H9 (cell line): ENCODE data around the gene ALDH2. TPM values are rescaled to one million over a fixed set of nuclear protein-coding genes. Genes with fewer than 3 reads are reported as not detected.
A peak's percentile ranks its signal among the peaks of the same experiment; 100 is the strongest.

Experiments used
- DNase-seq: peaks from one replicate; pipeline ENCODE4 v3.0.0-alpha.2; 2017
- H2AFZ ChIP-seq: one replicate; pipeline ENCODE4 v1.6.1; 2013; ENCODE audit warnings: mild to moderate bottlenecking, low read length, control low read depth, moderate library complexity
- H2AK5ac ChIP-seq: 2 replicates; pipeline ENCODE4 v1.6.1; 2013; ENCODE audit warnings: low read length, control low read depth, mixed read lengths; ENCODE audit not compliant: insufficient read length
- H2BK120ac ChIP-seq: one replicate; pipeline ENCODE4 v1.6.1; 2013; ENCODE audit warnings: low read depth, mild to moderate bottlenecking, low read length, control low read depth, inconsistent platforms; ENCODE audit not compliant: poor library complexity, severe bottlenecking
- H2BK12ac ChIP-seq: 2 replicates; pipeline ENCODE4 v1.6.1; 2013; ENCODE audit warnings: low read length, control low read depth, mixed read lengths, low read depth; ENCODE audit not compliant: insufficient read length
- H2BK15ac ChIP-seq: 2 replicates; pipeline ENCODE4 v1.6.1; 2013; ENCODE audit warnings: low read depth, low read length, control low read depth
- H2BK20ac ChIP-seq: one replicate; pipeline ENCODE4 v1.6.1; 2013; ENCODE audit warnings: low read depth, mild to moderate bottlenecking, low read length, control low read depth, inconsistent platforms; ENCODE audit not compliant: poor library complexity, severe bottlenecking
- H2BK5ac ChIP-seq: 2 replicates; pipeline ENCODE4 v1.6.1; 2013; ENCODE audit warnings: low read length, control low read depth, mixed read lengths; ENCODE audit not compliant: insufficient read length
- H3K14ac ChIP-seq: 2 replicates; pipeline ENCODE4 v1.6.1; 2013; ENCODE audit warnings: low read length, control low read depth; ENCODE audit not compliant: insufficient read depth
- H3K18ac ChIP-seq: 2 replicates; pipeline ENCODE4 v1.6.1; 2013; ENCODE audit warnings: low read depth, mild to moderate bottlenecking, mixed read lengths, low read length, control low read depth; ENCODE audit not compliant: insufficient read length
- H3K23ac ChIP-seq: 2 replicates; pipeline ENCODE4 v1.6.1; 2013; ENCODE audit warnings: low read length, control low read depth, mixed read lengths, low read depth; ENCODE audit not compliant: insufficient read length
- H3K23me2 ChIP-seq: 2 replicates; pipeline ENCODE4 v1.6.1; 2013; ENCODE audit warnings: low read depth, mild to moderate bottlenecking, mixed read lengths, low read length, control low read depth; ENCODE audit not compliant: insufficient read length, poor library complexity, severe bottlenecking
- H3K27ac ChIP-seq: 2 replicates; pipeline ENCODE4 v1.5.1; 2013; ENCODE audit warnings: low read length, control low read depth, mixed read lengths, low read depth; ENCODE audit not compliant: insufficient read length
- H3K27me3 ChIP-seq: 2 replicates; pipeline ENCODE4 v1.6.1; 2013; ENCODE audit warnings: low read length, control low read depth, inconsistent platforms; ENCODE audit not compliant: insufficient read depth
- H3K4ac ChIP-seq: 2 replicates; pipeline ENCODE4 v1.6.1; 2013; ENCODE audit warnings: low read depth, mild to moderate bottlenecking, control low read depth, inconsistent platforms, low read length, moderate library complexity
- H3K4me1 ChIP-seq: 2 replicates; pipeline ENCODE4 v1.6.1; 2013; ENCODE audit warnings: low read length, control low read depth, inconsistent platforms; ENCODE audit not compliant: insufficient read depth
- H3K4me2 ChIP-seq: 2 replicates; pipeline ENCODE4 v1.6.1; 2013; ENCODE audit warnings: low read length, control low read depth, mixed read lengths; ENCODE audit not compliant: insufficient read length, insufficient read depth
- H3K56ac ChIP-seq: 2 replicates; pipeline ENCODE4 v1.6.1; 2013; ENCODE audit warnings: low read depth, mild to moderate bottlenecking, mixed read lengths, low read length, control low read depth; ENCODE audit not compliant: insufficient read length
- H3K79me1 ChIP-seq: 2 replicates; pipeline ENCODE4 v1.6.1; 2013; ENCODE audit warnings: low read depth, mild to moderate bottlenecking, moderate library complexity, low read length, control low read depth, inconsistent platforms; ENCODE audit not compliant: insufficient read depth, poor library complexity, severe bottlenecking
- H3K79me2 ChIP-seq: 2 replicates; pipeline ENCODE4 v1.6.1; 2013; ENCODE audit warnings: low read length, control low read depth, inconsistent platforms; ENCODE audit not compliant: insufficient read depth
- H3K9ac ChIP-seq: 2 replicates; pipeline ENCODE4 v1.6.1; 2013; ENCODE audit warnings: low read length, control low read depth, mixed read lengths; ENCODE audit not compliant: insufficient read length; ENCODE audit errors: extremely low read depth
- H3K9me3 ChIP-seq: one replicate; pipeline ENCODE4 v1.6.1; 2013; ENCODE audit warnings: low read depth, low read length, inconsistent platforms; ENCODE audit not compliant: control insufficient read depth
- H3T11ph ChIP-seq: one replicate; pipeline ENCODE4 v1.6.1; 2013; ENCODE audit warnings: mild to moderate bottlenecking, low read length, control low read depth, inconsistent platforms
- H4K20me1 ChIP-seq: one replicate; pipeline ENCODE4 v1.6.1; 2013; ENCODE audit not compliant: control insufficient read depth, insufficient read length, insufficient read depth
- H4K5ac ChIP-seq: 2 replicates; pipeline ENCODE4 v1.6.1; 2013; ENCODE audit warnings: low read depth, mild to moderate bottlenecking, mixed read lengths, low read length, control low read depth; ENCODE audit not compliant: insufficient read length
- H4K8ac ChIP-seq: replicated peaks from 2 replicates; pipeline ENCODE4 v1.6.1; 2013; ENCODE audit warnings: low read length, control low read depth, mixed read lengths, low read depth; ENCODE audit not compliant: insufficient read length
- H4K91ac ChIP-seq: 2 replicates; pipeline ENCODE4 v1.6.1; 2013; ENCODE audit warnings: low read depth, mild to moderate bottlenecking, moderate library complexity, mixed read lengths, low read length, control low read depth; ENCODE audit not compliant: insufficient read length
- H3K27ac Mint-ChIP-seq, 3 experiments: 2 replicates in 2 of 3; 3 replicates in 1 of 3; pipeline ENCODE4 v1.8.0; 2020 to 2021; ENCODE audit warnings: mixed read lengths in 3 of 3, mild to moderate bottlenecking in 1 of 3, moderate library complexity in 1 of 3
- H3K27me3 Mint-ChIP-seq: 2 replicates; pipeline ENCODE4 v1.8.0; 2021; ENCODE audit warnings: low read depth, mild to moderate bottlenecking, moderate library complexity, mixed read lengths
- H3K36me3 Mint-ChIP-seq, 3 experiments: 2 replicates in 2 of 3; 3 replicates in 1 of 3; pipeline ENCODE4 v1.8.0; 2020 to 2021; ENCODE audit warnings: low read depth in 3 of 3, mixed read lengths in 3 of 3; ENCODE audit not compliant: insufficient read depth in 1 of 3
- H3K4me1 Mint-ChIP-seq, 2 experiments: 2 replicates each; pipeline ENCODE4 v1.8.0; 2020; ENCODE audit warnings: mixed read lengths in 2 of 2
- H3K4me3 Mint-ChIP-seq, 2 experiments: 2 replicates in 1 of 2; 3 replicates in 1 of 2; pipeline ENCODE4 v1.8.0; 2020 to 2021; ENCODE audit warnings: mild to moderate bottlenecking in 2 of 2, mixed read lengths in 2 of 2, moderate library complexity in 1 of 2
- H3K9me3 Mint-ChIP-seq, 2 experiments: 2 replicates in 1 of 2; 3 replicates in 1 of 2; pipeline ENCODE4 v1.8.0; 2020; ENCODE audit warnings: mild to moderate bottlenecking in 2 of 2, mixed read lengths in 2 of 2, moderate library complexity in 1 of 2
- WGBS: extraction: QIAGEN DNeasy Blood & Tissue Kit; methylation state at CpG from one replicate; pipeline ENCODE4 v1.1.7; 2013; ENCODE audit warnings: missing lambda C conversion rate, low lambda C conversion rate, mixed read lengths; ENCODE audit not compliant: insufficient read length; ENCODE audit errors: extremely low coverage; 5-methylcytosine and 5-hydroxymethylcytosine counted together
- total RNA-seq: library from RNA; stranded (reverse); gene quantifications from 2 replicates; pipeline ENCODE4 v1.2.1, GENCODE V29; 2021
- TF ChIP-seq, protein P1 (sequence below): fragments of 200-600 bp; sonication (generic); conservative IDR thresholded peaks from 3 replicates; pipeline ENCODE4 v1.8.0; 2021; ENCODE audit warnings: antibody characterized with exemption, mild to moderate bottlenecking

Gene ALDH2
- total RNA-seq, 1 experiment from 2014 or later: 44.0 TPM

GRCh38 chr12:111806304-111806703 lies 39.6 kb downstream of the ALDH2 start:
- Histone ChIP-seq H3K9ac (no peak overlapping the region), H3K14ac (no peak overlapping the region), H3K4ac (no peak overlapping the region), H2AK5ac (no peak overlapping the region), H2BK120ac (no peak overlapping the region), H3K4me1 (no peaks in the 10 kb centered on the region), H4K5ac (no peak overlapping the region), H2BK20ac (no peak overlapping the region), H2AFZ (no peak overlapping the region), H4K8ac (no peak overlapping the region), H3K18ac (no peak overlapping the region), H2BK5ac (no peak overlapping the region), H3K4me2 (no peak overlapping the region), H3K9me3 (no peaks in the 10 kb centered on the region), H3K23me2 (no peaks in the 10 kb centered on the region), H3T11ph (no peak overlapping the region), H3K79me1 (no peaks in the 10 kb centered on the region), H3K27me3 (no peaks in the 10 kb centered on the region), H3K56ac (no peak overlapping the region), H2BK12ac (no peak overlapping the region), H4K20me1 (no peaks in the 10 kb centered on the region), H2BK15ac (no peak overlapping the region), H3K27ac (no peak overlapping the region), H3K79me2 (no peaks in the 10 kb centered on the region), H3K23ac (no peak overlapping the region), H4K91ac (no peak overlapping the region)
- H3K27ac Mint-ChIP-seq: 0 out of 7 replicates have a peak overlapping the region, but pooled peaks of 1 of the 3 experiments have one; percentile 36
- DNase-seq: no peak
- no peaks in the 10 kb centered on the region; a peak in 1 of 5 replicates for H3K9me3 Mint-ChIP-seq
- H3K36me3 Mint-ChIP-seq: peaks cover 9 to 44% (median 23%) of the 10 kb centered on the region in 3 experiments; a peak in 6 of 7 replicates
- no peaks in the 10 kb centered on the region for H3K4me1 Mint-ChIP-seq
- no CpG with 5 or more reads among the region's 4 CpGs for WGBS
- H3K27me3 Mint-ChIP-seq: no peaks in the 10 kb centered on the region
- no peak overlapping the region for H3K4me3 Mint-ChIP-seq
- TF ChIP-seq, protein P1, sequence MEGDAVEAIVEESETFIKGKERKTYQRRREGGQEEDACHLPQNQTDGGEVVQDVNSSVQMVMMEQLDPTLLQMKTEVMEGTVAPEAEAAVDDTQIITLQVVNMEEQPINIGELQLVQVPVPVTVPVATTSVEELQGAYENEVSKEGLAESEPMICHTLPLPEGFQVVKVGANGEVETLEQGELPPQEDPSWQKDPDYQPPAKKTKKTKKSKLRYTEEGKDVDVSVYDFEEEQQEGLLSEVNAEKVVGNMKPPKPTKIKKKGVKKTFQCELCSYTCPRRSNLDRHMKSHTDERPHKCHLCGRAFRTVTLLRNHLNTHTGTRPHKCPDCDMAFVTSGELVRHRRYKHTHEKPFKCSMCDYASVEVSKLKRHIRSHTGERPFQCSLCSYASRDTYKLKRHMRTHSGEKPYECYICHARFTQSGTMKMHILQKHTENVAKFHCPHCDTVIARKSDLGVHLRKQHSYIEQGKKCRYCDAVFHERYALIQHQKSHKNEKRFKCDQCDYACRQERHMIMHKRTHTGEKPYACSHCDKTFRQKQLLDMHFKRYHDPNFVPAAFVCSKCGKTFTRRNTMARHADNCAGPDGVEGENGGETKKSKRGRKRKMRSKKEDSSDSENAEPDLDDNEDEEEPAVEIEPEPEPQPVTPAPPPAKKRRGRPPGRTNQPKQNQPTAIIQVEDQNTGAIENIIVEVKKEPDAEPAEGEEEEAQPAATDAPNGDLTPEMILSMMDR: no peak
